ENCODE measurements around the gene GGT7. TPM values are rescaled to one million over a fixed set of nuclear protein-coding genes. Genes with fewer than 3 reads are reported as not detected.

Gene GGT7
- total and polyA plus RNA-seq, 9 of the 15 experiments (the other 6 are each of a cell fraction or from before 2014, with no cell fraction given) = 0.04 to 18.3 (median 5.9) TPM

GRCh38 chr20:34875642-34876405, 3.2 kb upstream of the GGT7 start (continued):
- TF ChIP-seq ZMIZ1 (IDR thresholded peaks at IDR 0.05; ENCODE audit: low read depth in 2 of 2, low read length in 2 of 2) = no peak
- TF ChIP-seq NFYB (IDR thresholded peaks at IDR 0.05; ENCODE audit: extremely low read depth, insufficient read length) = peak; percentile 6
- TF ChIP-seq, protein P1, sequence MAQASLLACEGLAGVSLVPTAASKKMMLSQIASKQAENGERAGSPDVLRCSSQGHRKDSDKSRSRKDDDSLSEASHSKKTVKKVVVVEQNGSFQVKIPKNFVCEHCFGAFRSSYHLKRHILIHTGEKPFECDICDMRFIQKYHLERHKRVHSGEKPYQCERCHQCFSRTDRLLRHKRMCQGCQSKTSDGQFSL (CRISPR knock-in tag; IDR thresholded peaks at IDR 0.05) = 0 out of 2 replicates have a peak, but pooled peaks have one; percentile 16
- TF ChIP-seq, protein P1 (tag; IDR thresholded peaks at IDR 0.05) = no peak
- 0 out of 2 replicates have a peak, but pooled peaks have one; percentile 7 for TF ChIP-seq JUN (IDR thresholded peaks at IDR 0.05; ENCODE audit: borderline replicate concordance, low read depth, low read length)
- TF ChIP-seq JUN (CRISPR knock-in tag; IDR thresholded peaks at IDR 0.05; ENCODE audit: borderline replicate concordance) = no peak
- peak; percentile 64; the same call in 1 of the 2 replicates for TF ChIP-seq KLF13 (tag; IDR thresholded peaks at IDR 0.05; ENCODE audit: borderline replicate concordance, low read depth)
- no peak for TF ChIP-seq ZFP36 (IDR thresholded peaks at IDR 0.05; ENCODE audit: low read depth, low read length, partially characterized antibody)
- no peak for TF ChIP-seq NELFE (IDR thresholded peaks at IDR 0.05; ENCODE audit: insufficient read depth, insufficient read length)
- peak; percentile 98 for TF ChIP-seq CTBP1 (IDR thresholded peaks at IDR 0.05; ENCODE audit: borderline replicate concordance)
- TF ChIP-seq, protein P2, sequence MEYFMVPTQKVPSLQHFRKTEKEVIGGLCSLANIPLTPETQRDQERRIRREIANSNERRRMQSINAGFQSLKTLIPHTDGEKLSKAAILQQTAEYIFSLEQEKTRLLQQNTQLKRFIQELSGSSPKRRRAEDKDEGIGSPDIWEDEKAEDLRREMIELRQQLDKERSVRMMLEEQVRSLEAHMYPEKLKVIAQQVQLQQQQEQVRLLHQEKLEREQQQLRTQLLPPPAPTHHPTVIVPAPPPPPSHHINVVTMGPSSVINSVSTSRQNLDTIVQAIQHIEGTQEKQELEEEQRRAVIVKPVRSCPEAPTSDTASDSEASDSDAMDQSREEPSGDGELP (CRISPR knock-in tag; IDR thresholded peaks at IDR 0.05; ENCODE audit: borderline replicate concordance) = peak; percentile 68
- TF ChIP-seq SOX6 (IDR thresholded peaks at IDR 0.05) = peak; percentile 51; the same call in 1 of the 2 replicates
- TF ChIP-seq ZBTB1 (CRISPR knock-in tag; IDR thresholded peaks at IDR 0.05; ENCODE audit: borderline replicate concordance, low read depth) = no peak
- TF ChIP-seq CXXC5 (CRISPR knock-in tag; IDR thresholded peaks at IDR 0.05) = no peak; the same call in none of the 2 replicates
- no peak for TF ChIP-seq ATF2 (CRISPR knock-in tag; IDR thresholded peaks at IDR 0.05)
- TF ChIP-seq SMARCB1 (IDR thresholded peaks at IDR 0.05; ENCODE audit: insufficient read length, low read depth) = no peak
- peak; percentile 16 for TF ChIP-seq TAF9B (IDR thresholded peaks at IDR 0.05; ENCODE audit: partially characterized antibody)
- no peak for TF ChIP-seq ZNF696 (CRISPR knock-in tag; conservative IDR thresholded peaks at IDR 0.05)
- TF ChIP-seq SMARCA4 (IDR thresholded peaks at IDR 0.05) = peak; percentile 43; the same call in 1 of the 2 replicates
- no peak for TF ChIP-seq RFX1 (IDR thresholded peaks at IDR 0.05)
- TF ChIP-seq ZNF830 (CRISPR knock-in tag; IDR thresholded peaks at IDR 0.05) = no peak
- TF ChIP-seq EP400 (IDR thresholded peaks at IDR 0.05) = peak; percentile 62
